ENCODE data around the gene GALP.

DNA sequence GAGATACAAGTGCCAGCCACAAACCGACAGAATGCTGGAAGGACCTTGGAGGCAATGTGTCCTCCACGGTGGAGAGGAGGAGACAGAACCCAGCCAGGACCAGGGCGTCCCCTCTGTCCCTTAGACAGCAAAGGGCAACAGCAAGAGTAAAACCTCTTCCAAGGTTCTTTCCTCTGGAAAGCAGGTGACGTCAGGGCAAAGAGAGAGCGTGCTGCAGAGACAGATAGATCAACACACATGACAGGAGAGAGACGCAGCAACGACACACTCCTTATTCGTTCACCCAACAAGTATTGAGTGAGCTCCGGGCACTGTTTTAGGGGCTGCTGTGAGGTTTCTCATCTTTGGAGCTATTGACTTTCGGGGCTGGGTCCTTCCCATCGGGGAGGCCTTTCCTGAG is 1.3 kb upstream of the GALP start:
- TF ChIP-seq POLR2A (IDR thresholded peaks at IDR 0.05) (no peak), POLR2AphosphoS5 (IDR thresholded peaks at IDR 0.05) (no peak)

Measured in spleen (tissue), 3 donors.